Measurements from ENCODE around the gene TCAP.

DNA sequence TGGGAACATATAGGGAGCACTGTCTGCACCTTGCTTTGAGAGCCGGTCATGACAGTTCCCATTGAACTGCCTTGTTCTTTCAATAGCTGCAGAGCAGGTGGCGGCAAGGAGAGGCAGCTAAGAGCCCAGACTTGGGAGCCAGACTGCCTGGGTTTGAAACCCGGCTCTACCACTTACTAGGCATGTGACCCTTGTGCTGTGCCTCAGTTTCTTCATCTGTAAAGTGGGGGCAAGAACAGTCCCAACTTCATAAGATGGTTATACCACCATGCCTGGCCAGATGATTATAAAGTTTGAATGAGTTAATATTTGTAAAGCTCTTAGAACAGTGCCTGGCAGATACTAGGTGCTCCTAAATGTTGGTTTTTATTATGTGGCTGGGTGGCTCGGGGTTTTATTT lies 49.1 kb downstream of the TCAP start:
- TF ChIP-seq, protein P1, sequence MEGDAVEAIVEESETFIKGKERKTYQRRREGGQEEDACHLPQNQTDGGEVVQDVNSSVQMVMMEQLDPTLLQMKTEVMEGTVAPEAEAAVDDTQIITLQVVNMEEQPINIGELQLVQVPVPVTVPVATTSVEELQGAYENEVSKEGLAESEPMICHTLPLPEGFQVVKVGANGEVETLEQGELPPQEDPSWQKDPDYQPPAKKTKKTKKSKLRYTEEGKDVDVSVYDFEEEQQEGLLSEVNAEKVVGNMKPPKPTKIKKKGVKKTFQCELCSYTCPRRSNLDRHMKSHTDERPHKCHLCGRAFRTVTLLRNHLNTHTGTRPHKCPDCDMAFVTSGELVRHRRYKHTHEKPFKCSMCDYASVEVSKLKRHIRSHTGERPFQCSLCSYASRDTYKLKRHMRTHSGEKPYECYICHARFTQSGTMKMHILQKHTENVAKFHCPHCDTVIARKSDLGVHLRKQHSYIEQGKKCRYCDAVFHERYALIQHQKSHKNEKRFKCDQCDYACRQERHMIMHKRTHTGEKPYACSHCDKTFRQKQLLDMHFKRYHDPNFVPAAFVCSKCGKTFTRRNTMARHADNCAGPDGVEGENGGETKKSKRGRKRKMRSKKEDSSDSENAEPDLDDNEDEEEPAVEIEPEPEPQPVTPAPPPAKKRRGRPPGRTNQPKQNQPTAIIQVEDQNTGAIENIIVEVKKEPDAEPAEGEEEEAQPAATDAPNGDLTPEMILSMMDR (IDR thresholded peaks at IDR 0.05; ENCODE audit: low read length), result no peak
- TF ChIP-seq EZH2 (optimal IDR thresholded peaks at IDR 0.05; ENCODE audit: low read depth, low read length), result no peak
- TF ChIP-seq EZH2phosphoT487 (IDR thresholded peaks at IDR 0.05; ENCODE audit: low read length), result no peak
